SJCRH30 (cell line): ENCODE data around the gene TRAPPC6A. TPM values are rescaled to one million over a fixed set of nuclear protein-coding genes. Genes with fewer than 3 reads are reported as not detected.
A peak's percentile ranks its signal among the peaks of the same experiment; 100 is the strongest.

ENCODE experiments used
- DNase-seq, 2 experiments: peaks; one replicate each; pipeline ENCODE4 v3.0.0-alpha.2; 2015 to 2020
- H3K27ac ChIP-seq: fragments of 250-450 bp; sonication (Bioruptor Pico); 2 replicates; pipeline ENCODE4 v1.5.1; 2020; ENCODE audit warnings: mild to moderate bottlenecking, moderate library complexity
- H3K27me3 ChIP-seq: fragments of 250-450 bp; sonication (Bioruptor Pico); 2 replicates; pipeline ENCODE4 v1.5.1; 2020; ENCODE audit warnings: mild to moderate bottlenecking, moderate library complexity
- H3K36me3 ChIP-seq: fragments of 250-450 bp; sonication (Bioruptor Pico); 2 replicates; pipeline ENCODE4 v1.5.1; 2020; ENCODE audit warnings: mild to moderate bottlenecking, moderate library complexity
- H3K4me1 ChIP-seq: fragments of 250-450 bp; sonication (Bioruptor Pico); 2 replicates; pipeline ENCODE4 v1.5.1; 2020; ENCODE audit warnings: mild to moderate bottlenecking, moderate library complexity
- H3K4me3 ChIP-seq: fragments of 250-450 bp; sonication (Bioruptor Pico); 2 replicates; pipeline ENCODE4 v1.5.1; 2020; ENCODE audit warnings: mild to moderate bottlenecking, moderate library complexity
- H3K9me3 ChIP-seq: fragments of 250-450 bp; sonication (Bioruptor Pico); replicated peaks from 2 replicates; pipeline ENCODE4 v1.5.1; 2020; ENCODE audit warnings: mild to moderate bottlenecking, moderate library complexity
- total RNA-seq: library from RNA; depleted of rRNA; stranded (reverse); fragments of >200 nt; shearing (Covaris generic); gene quantifications from 2 replicates; pipeline ENCODE4 v1.2.3, GENCODE V29; 2014

The TRAPPC6A gene
- total RNA-seq, 1 experiment from 2014 or later: 4.7 TPM

DNA sequence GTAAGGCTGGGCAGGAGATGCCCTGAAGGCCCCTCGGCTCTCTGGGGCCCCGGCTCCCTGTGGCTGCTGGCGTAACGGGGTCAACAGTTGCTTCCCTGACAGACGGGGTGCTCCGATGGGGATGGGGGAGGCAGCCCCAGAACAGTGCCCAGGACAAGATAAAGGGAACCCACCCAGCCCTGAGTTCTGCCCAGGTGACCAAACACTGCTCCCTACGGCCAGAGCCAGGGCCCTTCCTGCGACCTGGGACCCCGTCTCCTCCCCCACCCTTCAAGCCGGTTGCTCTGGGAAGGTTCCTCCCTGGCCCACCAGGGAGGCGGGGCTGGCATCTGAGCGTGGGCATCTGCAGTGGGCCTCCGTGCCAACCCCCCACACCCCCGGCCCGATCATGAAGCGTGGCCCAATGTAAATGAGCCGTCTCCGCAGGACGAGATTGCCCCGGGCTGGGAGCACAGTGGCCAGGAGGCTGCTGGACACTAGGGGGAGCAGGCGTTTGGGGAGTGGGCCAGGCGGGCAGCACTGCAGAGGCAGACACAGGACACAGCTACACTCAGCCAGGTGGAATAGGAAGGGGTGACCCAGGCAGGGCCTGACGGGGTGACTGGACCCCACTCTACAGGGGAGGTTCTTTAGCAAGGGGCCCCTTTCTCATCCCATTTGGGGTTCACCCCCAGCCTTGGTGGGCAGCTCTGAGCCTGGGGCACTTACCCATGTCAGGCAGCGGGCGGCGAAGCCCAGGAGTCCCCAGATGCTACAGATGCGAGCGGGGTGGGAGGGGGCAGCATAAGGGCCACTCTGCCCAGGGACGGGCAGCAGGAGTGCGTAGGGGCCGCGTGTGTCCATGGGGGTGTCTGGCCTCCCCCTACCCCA is 16.1 kb downstream of the TRAPPC6A start:
- peak; percentile 50 to 58 for DNase-seq
- Histone ChIP-seq H3K27me3 (peaks cover 38% of the 10 kb centered on the region), H3K27ac (no peak overlapping the region)

DNA sequence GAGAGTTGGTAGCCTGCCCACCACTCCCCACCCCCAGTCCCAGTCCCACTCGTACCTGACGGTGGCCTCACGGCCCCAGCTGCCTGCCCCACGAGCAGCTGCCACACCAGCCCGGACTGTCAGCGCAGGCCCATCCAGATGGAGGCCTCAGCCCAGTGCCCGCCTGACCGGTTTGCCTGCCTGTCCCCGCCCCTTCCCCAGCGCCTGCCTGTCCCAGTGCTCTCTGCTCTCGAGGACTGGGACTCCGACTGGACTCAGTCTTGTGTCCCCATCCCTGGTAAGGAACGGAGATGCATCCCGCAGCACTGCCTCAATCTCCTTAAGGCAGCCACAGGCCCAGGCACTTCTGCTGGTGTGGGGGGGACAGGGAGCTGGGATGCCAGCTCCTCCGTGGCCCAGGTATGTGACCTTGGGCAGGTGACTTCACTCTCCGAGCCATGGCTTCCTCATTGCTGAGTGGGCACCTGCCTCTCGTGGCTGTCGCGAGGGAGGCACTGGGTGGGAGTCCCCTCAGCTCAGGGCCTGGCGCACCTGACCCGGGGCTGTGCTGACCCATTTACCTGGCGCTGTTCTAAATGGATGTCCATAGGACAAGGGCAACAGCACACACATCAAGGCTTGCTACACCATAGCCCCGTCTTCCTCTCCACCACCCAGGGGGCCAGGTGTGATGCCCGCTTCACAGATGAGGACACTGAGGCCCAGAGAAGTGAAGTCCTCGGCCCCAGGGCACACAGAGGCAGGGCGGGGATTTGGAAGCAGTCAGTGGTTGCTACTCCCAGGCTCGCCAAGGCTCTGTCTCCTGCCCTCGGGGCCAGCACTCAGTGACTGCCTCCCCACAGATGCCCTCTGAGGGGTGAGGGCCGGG is 16.9 kb downstream of the TRAPPC6A start, which contains the start of gene NKPD1:
TSS of gene NKPD1 (minus strand) at position 113 of the 868 bp plus-strand sequence. CDS start 832 bp downstream, outside the sequence.
- H3K27me3 ChIP-seq: peaks cover 41% of the 10 kb centered on the region
- DNase-seq: peak; percentile 34 to 37
- no peaks in the 10 kb centered on the region for H3K9me3 ChIP-seq
- H3K4me3 ChIP-seq: no peak within 1 kb of the TSS
- H3K4me1 ChIP-seq: peaks cover 4% of the 10 kb centered on the region; the same call in 1 of the 2 replicates
- no peaks in the 10 kb centered on the region for H3K36me3 ChIP-seq
- H3K27ac ChIP-seq: no peak within 1 kb of the TSS

More for the DNA sequence above, 16.1 kb downstream of the TRAPPC6A start:
- H3K9me3 ChIP-seq: no peaks in the 10 kb centered on the region
- H3K4me3 ChIP-seq: no peak overlapping the region
- peaks cover 8% of the 10 kb centered on the region; the same call in 1 of the 2 replicates for H3K4me1 ChIP-seq
- no peaks in the 10 kb centered on the region for H3K36me3 ChIP-seq

DNA sequence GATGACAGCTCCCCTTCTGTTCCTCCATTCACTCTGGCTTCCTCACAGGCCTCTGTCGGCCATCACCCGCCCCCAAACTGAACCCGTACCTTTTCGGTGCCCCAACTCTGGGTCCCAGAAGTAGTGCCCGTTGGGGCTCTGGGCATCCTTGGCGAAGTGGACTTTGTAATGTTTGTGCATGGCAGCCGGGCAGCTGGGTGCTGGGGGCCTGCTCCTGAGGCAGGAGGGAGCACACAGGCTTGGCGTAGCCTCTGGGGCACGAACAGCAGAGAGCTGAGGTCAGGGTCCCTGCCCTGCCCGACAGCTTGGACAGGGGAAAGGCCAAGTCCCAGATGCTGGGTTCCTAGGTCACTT is 18.1 kb downstream of the TRAPPC6A start:
- DNase-seq: no peak
- H3K36me3 ChIP-seq: no peaks in the 10 kb centered on the region
- H3K9me3 ChIP-seq: no peaks in the 10 kb centered on the region
- no peak overlapping the region for H3K27ac ChIP-seq
- peaks cover 3% of the 10 kb centered on the region; the same call in 1 of the 2 replicates for H3K4me1 ChIP-seq
- H3K27me3 ChIP-seq: peaks cover 41% of the 10 kb centered on the region
- H3K4me3 ChIP-seq: no peak overlapping the region

DNA sequence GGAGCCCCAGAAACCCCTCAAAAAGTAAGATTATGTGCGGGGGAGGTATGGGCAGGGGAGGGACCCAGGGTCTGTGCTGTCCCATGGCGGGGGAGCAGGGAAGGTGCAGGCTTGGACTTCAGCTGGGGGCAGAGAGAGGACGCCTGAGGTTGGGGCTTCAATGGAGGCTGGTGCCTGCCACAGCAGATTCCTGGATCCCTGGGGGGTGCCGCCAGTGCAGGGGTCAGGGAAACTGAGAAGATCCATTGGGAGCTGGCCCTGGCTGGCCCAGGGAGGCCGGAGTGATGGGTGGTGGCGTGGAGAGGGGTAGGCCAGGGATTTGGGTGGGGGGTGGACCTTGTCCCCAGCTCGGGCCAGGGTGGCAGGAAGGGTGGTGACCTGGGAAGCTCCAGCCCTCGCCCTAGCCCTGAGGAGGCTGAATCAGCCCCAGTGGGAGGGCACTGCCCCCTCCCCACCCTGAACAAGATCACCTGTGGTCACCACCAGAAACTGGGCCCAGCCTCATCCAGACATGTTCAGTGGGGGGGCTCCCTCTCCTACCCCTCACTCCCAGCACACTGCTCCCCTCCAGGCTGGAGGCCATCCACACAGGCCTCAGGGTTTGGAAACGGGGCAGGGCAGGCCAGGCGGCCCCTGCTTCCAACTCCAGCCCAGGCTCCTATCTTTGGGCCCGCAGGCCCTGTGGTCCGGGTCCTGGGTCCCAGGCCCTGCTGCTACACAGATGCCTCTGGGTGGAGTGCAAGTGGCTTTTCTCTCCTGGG is 18.6 kb downstream of the TRAPPC6A start:
- Histone ChIP-seq H3K27me3 (peaks cover 41% of the 10 kb centered on the region), H3K36me3 (no peaks in the 10 kb centered on the region)
- DNase-seq: no peak

DNA sequence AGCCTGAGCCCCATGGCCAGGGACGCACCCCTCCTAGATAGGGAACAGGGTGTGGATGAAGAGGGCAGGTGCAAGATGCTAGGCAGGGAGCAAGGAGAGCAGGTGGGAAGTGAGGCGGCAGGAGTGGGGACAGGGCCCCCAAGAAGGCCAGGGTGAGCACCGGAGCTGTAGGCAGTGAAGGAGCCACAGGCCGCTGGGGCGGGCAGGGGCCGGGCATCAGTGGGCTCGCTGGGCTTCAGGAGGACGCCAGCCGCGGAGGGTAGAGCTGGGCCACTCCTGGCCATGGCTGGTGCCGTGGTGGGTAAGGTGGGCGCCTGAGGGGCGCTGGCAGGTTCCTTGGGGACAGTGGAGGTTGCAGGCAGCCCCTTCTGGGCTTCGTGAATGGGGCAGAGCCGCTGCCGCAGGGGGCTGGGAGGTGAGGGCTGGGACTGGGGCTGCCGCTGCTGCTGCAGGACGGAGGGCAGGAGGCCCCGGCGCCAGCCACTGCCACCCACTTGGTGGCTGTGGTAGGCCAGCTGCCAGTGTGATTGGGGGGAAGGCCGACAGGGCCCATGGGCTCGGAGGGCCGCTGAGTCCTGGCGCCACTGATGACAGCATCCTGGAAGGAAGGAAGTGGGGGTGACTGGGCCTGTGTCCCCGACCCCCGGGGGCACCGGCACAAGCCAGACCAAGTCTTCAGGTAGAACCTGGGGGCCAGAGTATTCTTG is 19.4 kb downstream of the TRAPPC6A start:
- DNase-seq: no peak
- H3K4me3 ChIP-seq: no peak overlapping the region
- H3K27me3 ChIP-seq: peaks cover 41% of the 10 kb centered on the region
- no peaks in the 10 kb centered on the region for H3K9me3 ChIP-seq
- no peaks in the 10 kb centered on the region; the same call in 1 of the 2 replicates for H3K4me1 ChIP-seq
- H3K27ac ChIP-seq: no peak overlapping the region
- H3K36me3 ChIP-seq: no peaks in the 10 kb centered on the region

More for the DNA sequence above, 18.6 kb downstream of the TRAPPC6A start:
- H3K4me1 ChIP-seq: no peaks in the 10 kb centered on the region; the same call in 1 of the 2 replicates
- H3K4me3 ChIP-seq: no peak overlapping the region
- no peaks in the 10 kb centered on the region for H3K9me3 ChIP-seq
- H3K27ac ChIP-seq: no peak overlapping the region

DNA sequence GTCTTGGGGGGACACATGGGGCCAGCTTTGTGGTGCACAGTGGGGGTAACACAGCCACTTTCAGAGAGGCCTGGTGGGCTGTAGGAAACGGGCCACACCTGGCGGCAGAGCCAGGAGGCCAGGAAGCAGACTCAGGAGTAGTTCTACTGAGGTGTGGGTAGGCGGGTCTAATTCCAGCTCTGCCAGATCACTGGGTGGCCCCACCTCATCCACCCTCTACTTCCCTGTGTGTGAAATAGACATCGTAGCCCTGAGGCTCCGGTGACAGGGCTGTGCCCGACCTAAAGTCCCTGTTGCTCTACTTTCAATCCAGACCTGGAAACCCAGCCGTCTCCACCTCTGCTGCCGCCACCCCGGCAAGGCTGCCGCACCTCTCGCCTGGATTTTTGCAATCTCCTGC is 21.3 kb downstream of the TRAPPC6A start:
- DNase-seq: no peak
- Histone ChIP-seq H3K4me1 (no peaks in the 10 kb centered on the region), H3K4me3 (no peak overlapping the region)

DNA sequence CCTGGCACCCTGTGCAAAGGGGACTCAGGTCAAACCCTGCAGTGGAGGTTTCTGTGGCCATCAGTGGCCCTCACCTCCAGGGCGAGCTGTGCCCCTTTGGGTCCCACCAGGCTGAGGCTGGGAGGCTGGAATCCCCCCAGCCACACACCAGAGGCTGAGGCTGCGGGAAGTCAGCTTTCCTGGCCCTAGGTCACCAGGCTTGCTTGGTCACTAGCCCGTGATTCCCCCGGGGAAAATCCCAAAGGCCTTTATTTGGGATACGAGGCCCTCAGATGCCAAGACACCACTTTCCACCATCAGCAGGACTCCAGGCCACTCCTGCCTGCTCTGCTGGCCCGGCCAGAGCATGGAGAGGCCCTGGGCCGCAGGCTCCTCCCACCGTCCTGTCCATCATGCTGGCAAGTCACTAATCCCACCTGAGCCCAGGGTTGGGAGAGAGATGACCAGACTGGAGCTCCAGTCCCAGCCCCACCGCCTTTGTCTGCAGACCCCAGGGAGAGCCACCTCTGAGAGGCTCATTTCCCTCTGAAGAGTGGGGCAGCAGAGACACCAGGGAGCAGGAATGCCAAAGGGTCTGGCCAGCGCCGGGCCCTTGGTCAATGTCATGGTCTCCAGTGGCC is 21.9 kb downstream of the TRAPPC6A start:
- H3K9me3 ChIP-seq: no peaks in the 10 kb centered on the region
- DNase-seq: no peak
- H3K27ac ChIP-seq: no peak overlapping the region
- no peak overlapping the region for H3K4me3 ChIP-seq
- H3K27me3 ChIP-seq: peaks cover 28% of the 10 kb centered on the region
- no peaks in the 10 kb centered on the region for H3K4me1 ChIP-seq
- no peaks in the 10 kb centered on the region for H3K36me3 ChIP-seq

More for the DNA sequence above, 21.3 kb downstream of the TRAPPC6A start:
- Histone ChIP-seq H3K27me3 (peaks cover 34% of the 10 kb centered on the region), H3K27ac (no peak overlapping the region), H3K9me3 (no peaks in the 10 kb centered on the region), H3K36me3 (no peaks in the 10 kb centered on the region)

DNA sequence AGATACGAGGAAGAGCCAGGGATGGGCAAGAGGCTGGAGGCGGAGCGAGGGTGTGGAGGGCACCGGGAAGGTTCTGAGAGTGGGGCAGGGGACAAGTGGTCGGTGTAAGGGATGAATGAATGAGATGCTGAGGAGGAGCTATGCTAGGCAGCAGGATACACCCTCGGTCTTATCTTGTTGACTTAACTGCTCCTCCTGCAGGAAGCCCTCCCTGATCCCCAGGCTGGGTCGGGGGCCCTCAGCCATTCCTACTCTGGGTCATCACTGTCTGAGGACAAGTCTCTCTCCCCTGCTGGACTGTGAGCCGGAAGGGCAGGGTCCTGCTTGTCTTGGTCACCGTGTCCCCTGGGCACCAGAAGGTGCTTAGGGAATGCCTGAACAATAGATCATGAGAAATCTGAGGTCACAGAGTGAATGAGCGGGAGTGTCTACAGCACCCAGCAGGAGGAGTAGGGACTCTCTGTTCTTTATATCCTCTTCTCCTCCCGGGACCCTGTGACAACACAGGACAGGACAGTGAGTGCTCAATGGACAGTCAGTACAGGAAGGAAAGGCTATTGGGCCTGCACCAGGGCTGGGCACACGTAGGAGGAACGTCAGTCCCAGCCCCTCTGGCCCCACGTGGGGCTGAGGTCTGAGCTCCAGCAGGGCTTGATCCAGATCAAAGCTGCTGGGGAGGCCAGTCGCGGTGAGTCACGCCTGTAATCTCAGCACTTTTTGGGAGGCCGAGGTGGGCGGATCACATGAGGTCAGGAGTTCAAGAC is 23.8 kb downstream of the TRAPPC6A start:
- Histone ChIP-seq H3K27me3 (peaks cover 16% of the 10 kb centered on the region), H3K4me3 (no peak overlapping the region), H3K36me3 (no peaks in the 10 kb centered on the region)

DNA sequence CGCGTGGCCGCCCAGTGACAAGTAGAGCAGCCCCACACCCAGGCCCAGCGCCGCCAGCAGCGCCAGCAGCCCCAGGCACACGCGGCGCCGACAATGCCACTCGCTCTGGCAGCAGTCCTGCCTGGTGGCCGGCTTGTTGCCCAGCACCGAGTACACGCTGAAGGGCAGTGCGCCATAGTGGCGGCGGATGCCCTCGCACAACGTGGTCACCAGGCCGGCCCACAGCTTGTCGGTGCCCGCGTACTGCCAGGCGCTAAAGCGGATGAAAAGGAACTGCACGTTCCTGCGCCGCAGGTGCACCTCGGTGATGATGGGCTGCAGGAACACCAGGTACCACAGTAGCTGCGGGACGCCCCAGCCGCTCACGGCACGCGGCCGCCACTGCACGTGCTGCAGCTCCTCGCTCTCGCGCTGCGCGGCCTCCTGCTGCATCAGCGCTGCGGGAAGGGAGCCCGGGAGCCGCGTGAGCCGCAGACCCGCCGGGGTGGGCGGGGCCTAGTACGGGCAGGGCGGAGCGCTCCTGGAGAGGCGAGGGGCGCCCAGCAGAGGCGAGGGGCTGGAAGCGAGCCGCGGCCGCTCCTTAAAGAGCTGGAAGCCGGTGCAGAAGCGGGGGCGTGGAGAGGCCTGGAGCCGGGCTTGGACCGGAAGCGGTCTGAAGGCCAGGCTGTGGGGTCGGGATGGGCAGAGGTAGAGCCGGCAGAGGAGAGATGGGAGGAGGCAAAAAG is 24.5 kb downstream of the TRAPPC6A start:
- DNase-seq: no peak
- Histone ChIP-seq H3K9me3 (no peaks in the 10 kb centered on the region), H3K36me3 (no peaks in the 10 kb centered on the region), H3K27me3 (peaks cover 9% of the 10 kb centered on the region), H3K27ac (no peak overlapping the region), H3K4me3 (no peak overlapping the region), H3K4me1 (no peaks in the 10 kb centered on the region)

More for the DNA sequence above, 23.8 kb downstream of the TRAPPC6A start:
- Histone ChIP-seq H3K27ac (no peak overlapping the region), H3K4me1 (no peaks in the 10 kb centered on the region), H3K9me3 (no peaks in the 10 kb centered on the region)
- DNase-seq: peak; percentile 40 to 54

DNA sequence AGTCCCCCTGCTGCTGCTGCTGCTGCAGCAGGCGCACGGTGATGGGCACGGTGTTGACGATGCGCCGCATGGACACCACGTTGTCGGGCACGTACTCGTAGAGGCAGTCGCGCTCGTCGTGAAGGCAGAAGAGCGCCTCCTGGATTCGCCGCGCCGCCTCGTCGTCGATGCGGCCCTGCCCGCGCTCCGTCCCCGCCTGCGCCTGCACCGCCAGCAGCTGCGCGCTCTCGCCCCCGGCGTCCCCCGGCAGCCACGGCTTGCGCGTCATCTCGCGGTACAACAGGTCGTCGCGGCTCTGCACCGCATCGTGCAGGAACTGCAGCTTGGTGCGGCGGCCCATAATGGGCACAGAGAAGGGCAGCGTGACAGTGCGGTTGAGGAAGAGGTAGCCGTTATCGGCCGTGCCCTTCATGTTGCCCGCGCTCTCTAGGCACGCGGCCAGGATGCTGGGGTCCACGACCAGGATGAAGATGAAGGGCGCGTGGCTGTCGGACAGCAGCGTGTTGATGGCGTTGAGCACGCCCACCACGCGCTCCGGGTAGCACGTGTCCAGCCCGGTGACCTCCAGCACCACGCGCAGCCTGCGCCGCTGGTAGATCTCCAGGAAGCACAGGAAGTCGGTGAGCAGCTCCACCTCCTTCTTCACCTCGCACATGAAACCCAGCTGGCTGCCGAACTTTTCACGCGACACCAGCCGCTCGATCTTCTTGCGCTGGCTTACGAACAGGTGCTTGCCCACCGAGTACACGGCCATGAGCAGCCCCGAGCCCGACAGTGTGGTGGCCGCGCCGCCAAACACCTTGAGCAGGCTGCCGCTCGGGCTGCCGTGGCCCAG is 25.3 kb downstream of the TRAPPC6A start:
- no peak for DNase-seq
- H3K4me3 ChIP-seq: no peak overlapping the region
- H3K9me3 ChIP-seq: no peaks in the 10 kb centered on the region
- no peaks in the 10 kb centered on the region for H3K4me1 ChIP-seq
- H3K27me3 ChIP-seq: peaks cover 5% of the 10 kb centered on the region; the same call in 1 of the 2 replicates
- no peak overlapping the region for H3K27ac ChIP-seq
- no peaks in the 10 kb centered on the region for H3K36me3 ChIP-seq

DNA sequence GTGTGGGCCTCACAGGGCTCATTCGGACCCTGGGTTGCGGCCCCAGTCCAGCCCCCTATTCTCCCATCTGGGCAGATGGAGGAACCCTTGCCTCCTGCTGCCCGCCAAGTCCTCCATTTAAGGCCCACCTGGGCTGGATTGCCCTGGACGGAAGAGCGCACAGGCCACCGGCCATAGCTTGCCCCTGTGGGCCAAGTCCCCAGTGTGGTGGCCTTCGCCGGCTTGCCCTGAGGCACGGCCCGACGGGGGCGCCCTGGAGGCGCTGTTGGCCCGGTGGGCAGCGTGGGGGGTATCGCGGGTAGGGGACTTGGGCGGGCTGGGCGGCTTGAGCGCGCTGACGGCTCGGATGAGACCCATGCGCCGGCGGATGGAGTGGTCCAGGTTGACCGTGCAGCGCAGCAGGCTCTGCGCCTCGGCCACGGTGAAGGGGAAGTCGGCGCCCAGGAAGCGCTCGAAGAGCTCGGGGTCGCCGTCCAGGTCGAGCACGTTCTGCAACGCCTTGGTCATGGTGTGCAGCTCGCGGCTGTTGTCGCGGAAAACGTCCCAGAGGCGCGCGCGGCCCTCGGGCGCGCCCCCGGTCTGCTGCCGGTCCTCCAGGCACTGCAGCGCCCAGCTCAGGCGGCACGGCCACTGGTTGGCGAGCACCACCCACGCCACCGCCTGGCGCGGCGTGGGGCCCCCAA is 26.1 kb downstream of the TRAPPC6A start:
- Histone ChIP-seq H3K36me3 (no peaks in the 10 kb centered on the region), H3K9me3 (no peaks in the 10 kb centered on the region), H3K27ac (no peak overlapping the region), H3K4me1 (no peaks in the 10 kb centered on the region), H3K4me3 (no peak overlapping the region), H3K27me3 (peaks cover 2% of the 10 kb centered on the region; the same call in 1 of the 2 replicates)
- no peak for DNase-seq
